HG02763 (cell line): ENCODE results near the gene MRPL39.

Source experiments
- ATAC-seq: cut with Tn5 transposase; IDR thresholded peaks from one replicate; pipeline ENCODE4 v1.9.1; 2021; ENCODE audit warnings: mild to moderate bottlenecking, moderate library complexity; ENCODE audit not compliant: unreplicated experiment

The MRPL39 gene

GRCh38 chr21:25569711-25570110 lies 37.6 kb downstream of the MRPL39 start:
- ATAC-seq, result no peak

- ATAC-seq, result no peak
Measured at GRCh38 chr21:25569084-25569483, 38.2 kb downstream of the MRPL39 start.

GRCh38 chr21:25568246-25568645 lies 39.0 kb downstream of the MRPL39 start:
- no peak for ATAC-seq

- ATAC-seq, result no peak
Measured at GRCh38 chr21:25567472-25567871, 39.8 kb downstream of the MRPL39 start.

GRCh38 chr21:25566645-25567044 lies 40.6 kb downstream of the MRPL39 start:
- no peak for ATAC-seq

- no peak for ATAC-seq
Measured at GRCh38 chr21:25565272-25566211, 41.7 kb downstream of the MRPL39 start.

GRCh38 chr21:25564349-25564948 lies 42.8 kb downstream of the MRPL39 start:
- no peak for ATAC-seq

GRCh38 chr21:25563361-25564116 lies 43.7 kb downstream of the MRPL39 start:
- ATAC-seq, result peak; percentile 27

GRCh38 chr21:25562660-25563059 lies 44.6 kb downstream of the MRPL39 start:
- ATAC-seq, result no peak

- peak; percentile 34 for ATAC-seq
Measured at GRCh38 chr21:25561668-25562641, 45.3 kb downstream of the MRPL39 start.

- ATAC-seq, result no peak
Measured at GRCh38 chr21:25560891-25561290, 46.4 kb downstream of the MRPL39 start.

- ATAC-seq, result no peak
Measured at GRCh38 chr21:25560271-25560685, 47.0 kb downstream of the MRPL39 start.

- ATAC-seq, result no peak
Measured at GRCh38 chr21:25559746-25560145, 47.5 kb downstream of the MRPL39 start.

- no peak for ATAC-seq
Measured at GRCh38 chr21:25558123-25558522, 49.2 kb downstream of the MRPL39 start.

- ATAC-seq, result no peak
Measured at GRCh38 chr21:25557180-25557579, 50.1 kb downstream of the MRPL39 start.

- no peak for ATAC-seq
Measured at GRCh38 chr21:25556091-25556490, 51.2 kb downstream of the MRPL39 start.

GRCh38 chr21:25555492-25555891 lies 51.8 kb downstream of the MRPL39 start:
- ATAC-seq, result no peak

GRCh38 chr21:25552856-25553255 lies 54.4 kb downstream of the MRPL39 start:
- no peak for ATAC-seq

GRCh38 chr21:25551569-25551968 lies 55.7 kb downstream of the MRPL39 start:
- no peak for ATAC-seq

- no peak for ATAC-seq
Measured at GRCh38 chr21:25550352-25551120, 56.7 kb downstream of the MRPL39 start.
